Measurements from ENCODE around the gene STUM.

DNA sequence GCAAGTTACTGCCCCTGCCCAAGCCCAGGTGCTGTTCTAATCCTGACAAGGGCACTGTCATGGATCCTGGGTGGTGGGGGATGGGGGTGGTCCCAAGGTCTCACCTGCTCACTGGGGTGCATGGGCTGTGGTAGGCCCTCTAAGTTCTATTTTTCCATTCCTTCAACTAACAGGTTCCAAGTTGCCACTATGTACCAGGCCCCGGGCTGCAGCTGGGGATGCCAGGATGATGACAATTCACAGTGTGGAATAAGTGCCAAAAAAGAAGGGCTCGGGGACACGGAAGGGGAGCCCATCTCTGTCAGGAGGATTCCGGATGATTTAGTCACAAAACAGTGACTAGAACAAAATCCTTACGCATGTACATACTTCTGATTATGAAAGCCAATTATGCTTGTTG is 76.0 kb downstream of the STUM start:
- TF ChIP-seq GATA2 (IDR thresholded peaks at IDR 0.05; ENCODE audit: low read depth, low read length), result no peak
- TF ChIP-seq GATA3 (IDR thresholded peaks at IDR 0.05; ENCODE audit: low read depth, low read length), result no peak

Data from SH-SY5Y (cell line).